Stimulated activated CD8-positive, alpha-beta memory T cell treated with anti-CD3 and anti-CD28 coated beads, Interleukin-2, amount 100 ng/mL, for 1 hour (primary cell): ENCODE measurements around the gene MRPL20.
"Not testable (repeated sequence)": the region's sequence is repeated elsewhere in the genome, so short reads cannot be mapped to it uniquely, and the experiment has no call there.

Experiments
- DNase-seq, 2 donors: peaks; one replicate each; pipeline ENCODE4 v3.0.0-alpha.2; 2020; ENCODE audit warnings: low read depth in 2 of 2

MRPL20 gene

DNA sequence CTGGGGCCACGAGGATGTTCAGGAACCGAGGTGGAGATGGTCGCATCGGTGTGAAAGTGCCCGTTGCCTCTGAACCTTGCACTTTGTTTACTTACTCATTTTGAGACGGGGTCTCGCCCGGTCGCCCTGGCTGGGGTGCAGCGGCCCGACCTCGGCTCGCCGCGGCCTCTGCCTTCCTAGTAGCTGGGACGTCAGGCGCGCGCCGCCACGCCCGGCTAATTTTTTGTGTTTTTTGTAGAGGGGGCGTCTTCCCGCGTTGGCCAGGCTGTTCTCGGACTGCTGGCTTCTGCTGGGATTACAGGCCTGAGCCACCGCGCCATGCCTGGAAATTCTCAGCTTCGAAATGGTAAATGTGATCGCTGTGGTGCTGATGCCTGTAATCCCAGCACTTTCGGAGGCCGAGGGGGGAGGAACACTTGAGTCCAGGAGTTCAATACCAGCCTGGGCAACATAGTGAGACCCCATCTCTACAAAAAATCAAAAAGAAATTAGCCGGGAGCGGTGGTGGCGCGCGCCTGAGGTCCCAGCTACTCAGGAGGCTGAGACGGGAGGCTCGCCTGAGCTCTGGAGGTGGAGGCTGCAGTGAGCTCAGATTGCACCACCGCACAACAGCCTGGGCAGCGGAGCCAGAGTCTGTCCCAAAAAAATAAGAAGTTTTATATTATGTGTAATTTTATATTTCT lies 684 bp upstream of the MRPL20 start:
- DNase-seq: no peak

DNA sequence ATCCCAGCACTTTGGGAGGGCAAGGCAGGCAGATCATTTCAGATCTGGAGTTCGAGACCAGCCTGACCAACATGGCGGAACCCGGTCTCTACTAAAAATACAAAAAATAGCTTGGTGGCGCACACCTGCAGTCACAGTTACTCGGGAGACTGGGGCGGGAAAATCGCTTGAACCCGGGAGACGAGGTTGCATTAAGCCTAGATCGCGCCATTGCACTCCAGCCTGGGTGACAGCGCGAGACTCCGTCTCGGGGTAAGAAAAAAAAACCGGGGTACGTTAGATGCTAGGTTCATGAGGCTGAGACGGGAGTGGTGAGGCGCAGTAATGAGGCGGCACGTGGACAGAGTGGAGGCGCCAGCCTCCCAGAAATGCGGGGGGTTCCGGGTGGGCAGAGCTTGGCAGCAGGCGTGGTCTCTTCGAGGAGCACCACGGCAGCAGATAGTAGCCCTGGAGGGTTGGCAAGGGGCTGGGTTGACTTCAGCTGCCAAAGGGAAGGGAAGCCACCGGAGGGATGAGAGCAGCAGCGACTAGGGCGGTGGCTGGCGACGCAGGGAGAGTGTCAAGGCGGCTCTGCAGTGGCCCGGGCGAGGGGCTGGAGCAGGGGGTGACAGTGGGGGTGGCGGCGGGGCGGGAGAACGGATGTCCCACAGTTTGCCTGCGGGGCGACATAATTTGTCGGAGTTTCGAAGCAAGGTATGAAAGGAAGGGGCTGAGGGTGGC lies 832 bp downstream of the MRPL20 start:
- DNase-seq: no peak

DNA sequence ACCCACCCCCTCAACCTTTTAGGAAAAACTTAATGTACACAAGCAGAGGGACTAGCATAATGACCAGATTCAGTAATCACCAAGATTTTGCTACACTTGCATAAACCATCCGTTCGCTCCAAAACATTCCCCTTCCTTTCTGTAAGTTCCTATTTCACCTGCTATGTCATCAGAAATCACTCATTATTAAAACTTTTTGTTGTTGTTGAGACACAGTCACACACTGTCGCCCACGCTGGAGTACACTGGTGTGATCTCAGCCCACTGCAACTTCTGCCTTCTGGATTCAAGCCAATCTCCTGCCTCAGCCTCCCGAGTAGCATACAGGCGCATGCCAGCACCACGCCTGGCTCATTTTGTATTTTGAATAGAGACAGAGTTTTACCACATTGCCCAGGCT lies 3.4 kb downstream of the MRPL20 start:
- DNase-seq: no peak

DNA sequence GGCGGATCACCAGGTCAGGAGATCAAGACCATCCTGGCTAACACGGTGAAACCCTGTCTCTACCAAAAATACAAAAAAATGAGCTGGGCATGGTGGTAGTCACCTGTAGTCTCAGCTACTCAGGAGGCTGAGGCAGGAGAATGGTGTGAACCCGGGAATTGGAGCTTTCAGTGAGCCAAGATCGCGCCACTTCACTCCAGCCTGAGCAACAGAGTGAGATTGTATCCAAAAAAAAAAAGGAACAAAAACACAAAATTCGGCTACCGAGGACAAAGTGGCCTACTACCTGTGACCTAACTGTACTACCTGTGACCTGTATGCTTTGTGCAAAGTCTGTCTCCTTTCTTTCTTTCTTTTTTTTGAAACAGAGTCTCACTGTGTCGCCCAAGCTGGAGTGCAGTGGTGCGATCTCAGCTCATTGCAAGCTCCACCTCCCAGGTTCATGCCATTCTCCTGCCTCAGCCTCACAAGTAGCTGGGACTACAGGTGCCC lies 4.1 kb downstream of the MRPL20 start:
- not testable (repeated sequence) for DNase-seq

DNA sequence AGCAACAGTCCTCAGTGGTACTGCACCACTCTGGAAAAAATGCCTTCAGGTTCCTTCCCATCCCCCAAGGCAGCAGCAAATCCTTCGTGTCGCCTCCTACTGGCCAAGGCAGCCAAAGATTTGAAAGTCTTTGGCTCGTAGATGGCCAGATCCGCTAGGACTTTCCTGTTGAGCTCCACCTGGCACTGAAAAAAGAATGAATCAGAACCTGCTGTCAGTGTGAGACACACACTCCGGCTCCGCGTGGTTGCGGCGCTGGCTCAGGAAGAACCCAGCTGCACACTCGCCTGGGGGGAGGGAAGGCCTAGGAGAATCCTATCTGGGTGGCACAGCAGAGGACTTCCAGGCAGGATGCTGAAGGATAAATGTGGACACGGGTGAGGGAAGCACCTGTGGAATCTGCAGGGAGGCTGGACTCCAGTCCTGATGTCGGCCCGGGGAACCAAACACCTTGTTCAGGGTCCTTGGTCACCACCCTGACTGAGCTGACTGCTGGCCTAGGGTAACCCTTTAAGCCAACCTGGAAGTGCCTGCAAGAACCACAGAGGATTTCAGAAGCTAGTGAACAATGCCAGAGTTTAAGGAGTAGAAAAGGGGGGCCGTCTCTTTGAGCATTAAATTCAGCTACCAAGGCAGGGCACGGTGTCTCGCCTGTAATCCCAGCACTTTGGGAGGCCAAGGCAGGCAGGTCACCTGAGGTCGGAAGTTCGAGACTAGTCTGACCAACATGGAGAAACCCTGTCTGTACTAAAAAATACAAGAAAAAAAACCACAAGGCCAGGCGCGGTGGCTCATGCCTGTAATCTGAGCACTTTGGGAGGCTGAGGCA lies 4.8 kb downstream of the MRPL20 start:
- DNase-seq: no peak

DNA sequence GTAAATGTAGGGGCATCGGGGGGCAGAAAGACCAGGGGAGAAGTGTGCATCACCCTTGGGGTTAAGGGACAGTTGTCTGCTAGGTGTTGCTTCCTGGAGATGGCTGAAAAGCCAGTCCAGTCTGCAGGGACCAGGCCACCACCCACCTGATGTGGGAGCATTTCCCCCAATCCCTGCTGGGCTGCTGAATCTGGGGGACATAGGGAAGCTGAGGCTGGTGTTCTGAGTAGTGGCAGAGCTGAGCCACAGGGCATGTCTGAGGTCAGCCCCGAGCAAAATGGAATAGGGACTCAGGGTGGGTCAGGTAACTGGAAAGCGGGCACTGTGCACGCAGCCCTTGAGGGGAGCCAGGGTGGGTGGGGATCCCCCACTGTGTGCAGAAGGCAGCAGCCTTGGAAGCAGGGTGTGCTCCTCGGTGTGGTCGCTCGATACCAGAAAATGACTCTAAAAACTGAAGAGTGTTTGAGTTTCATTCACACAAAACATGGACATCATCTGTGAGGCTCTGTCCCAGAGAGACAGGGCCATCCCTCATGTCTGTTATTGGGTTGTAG lies 5.6 kb downstream of the MRPL20 start:
- DNase-seq: no peak

DNA sequence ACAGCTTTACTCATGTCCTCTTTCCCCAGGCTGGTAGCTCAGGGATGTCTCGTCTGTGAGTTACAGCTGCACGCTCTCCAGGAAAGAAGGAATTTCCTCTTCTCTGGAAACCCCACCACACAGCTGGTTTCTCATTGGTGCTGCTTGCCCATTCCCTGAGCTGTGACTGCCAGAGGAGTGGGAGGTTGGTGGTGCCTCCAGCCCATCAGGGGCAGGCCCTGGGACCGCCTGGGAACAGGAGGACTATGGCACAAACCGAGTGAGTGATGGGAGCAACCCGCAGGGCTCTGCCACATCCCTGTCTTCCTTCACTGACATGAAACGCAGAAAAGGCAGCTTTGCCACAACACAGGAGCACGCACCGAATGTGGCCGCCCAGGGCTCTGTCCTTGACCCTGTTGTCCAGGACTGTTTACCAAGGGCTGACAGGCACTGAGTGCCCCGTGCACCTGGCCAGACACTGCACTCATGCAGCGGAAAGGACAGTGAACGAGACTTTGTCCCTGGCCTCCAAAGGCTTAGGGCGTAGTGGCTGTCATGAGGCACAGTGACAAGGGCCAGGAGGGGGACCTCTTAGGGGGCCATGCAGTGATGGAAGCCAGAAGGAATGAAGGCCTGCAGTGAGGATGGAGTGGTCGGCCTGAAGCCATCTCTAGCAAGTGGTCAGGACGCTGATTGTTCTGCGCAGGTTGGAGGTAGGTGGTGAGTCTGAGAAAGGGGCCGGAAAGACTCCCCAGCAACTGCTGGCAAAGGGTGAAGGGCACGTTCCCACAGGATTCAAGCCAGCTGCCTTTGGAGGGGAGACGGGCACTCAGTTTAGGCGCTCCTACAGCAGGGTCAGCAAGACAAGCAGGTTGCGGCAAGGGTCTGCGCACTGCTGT lies 6.3 kb downstream of the MRPL20 start:
- DNase-seq: no peak

DNA sequence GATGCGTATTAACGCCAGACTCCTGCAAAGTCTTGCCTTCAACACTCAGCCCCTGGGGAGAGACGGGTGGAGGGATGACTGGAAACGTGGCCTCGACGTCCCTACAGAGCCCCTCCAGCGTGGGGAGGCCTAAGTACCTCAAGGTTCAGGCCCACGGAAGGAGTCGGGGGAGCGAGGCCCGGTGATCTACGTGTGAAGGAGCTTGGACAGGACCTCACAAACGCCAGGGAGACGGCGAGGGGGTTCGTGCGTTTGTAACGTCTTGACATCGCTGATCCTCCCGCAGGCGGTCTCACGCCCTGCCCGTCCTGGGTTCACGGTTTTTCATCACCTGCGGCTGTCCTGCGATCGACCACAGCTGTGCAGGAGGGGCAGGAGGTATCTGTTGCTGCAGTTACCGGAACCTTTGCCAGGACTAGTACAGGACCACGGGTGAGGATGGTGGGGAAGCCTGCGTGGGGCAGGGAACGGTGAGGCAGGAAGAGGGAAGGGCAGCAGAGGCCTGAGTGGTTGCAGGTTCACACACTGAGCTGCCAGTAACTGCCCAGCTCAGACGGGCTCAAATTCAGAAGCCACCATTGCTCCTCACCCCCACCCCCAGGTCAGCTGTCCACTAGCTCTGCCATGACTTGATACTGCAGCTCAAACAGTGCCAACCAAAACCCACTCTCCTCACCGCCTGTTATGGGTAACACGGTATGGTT lies 7.1 kb downstream of the MRPL20 start:
- DNase-seq: no peak

DNA sequence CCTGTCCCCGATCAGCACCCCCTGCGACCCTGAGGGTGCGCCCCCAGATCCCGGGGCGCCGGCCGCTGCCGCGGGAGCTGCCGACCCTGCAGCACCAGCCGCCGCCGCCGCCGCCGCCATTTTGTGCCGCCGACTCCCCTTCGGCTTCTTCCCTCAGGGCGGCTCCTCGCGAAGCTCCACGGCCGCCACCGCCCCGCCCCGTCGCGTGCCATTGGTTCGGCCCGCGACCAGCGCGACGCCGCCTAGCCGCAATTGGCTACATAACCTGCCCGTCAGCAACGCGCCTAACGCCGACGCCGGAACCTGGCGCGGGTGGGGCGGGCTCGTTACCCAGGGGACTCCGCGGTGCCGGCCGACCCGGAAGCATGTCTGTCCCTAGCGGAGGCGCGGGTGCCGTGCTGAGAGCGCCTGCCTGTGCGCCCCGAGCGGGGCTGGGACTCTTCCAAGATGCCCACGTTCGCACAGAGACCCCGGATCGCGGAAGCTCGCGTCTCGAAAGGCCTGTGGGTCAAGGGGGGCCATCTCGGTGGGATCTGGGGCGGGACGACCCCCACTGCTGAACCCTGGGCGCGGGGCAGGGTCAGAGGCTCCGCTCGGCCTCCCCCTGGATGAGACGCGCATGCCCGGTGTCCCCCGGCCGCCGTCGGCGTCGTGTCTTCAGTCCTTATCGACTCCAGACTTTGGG lies 7.8 kb downstream of the MRPL20 start, which contains the start of gene CCNL2:
TSS of gene CCNL2 (minus strand) at position 149 of the 685 bp plus-strand sequence. CDS start at position 120, 29 bp downstream.
- peak; percentile 98 for DNase-seq

DNA sequence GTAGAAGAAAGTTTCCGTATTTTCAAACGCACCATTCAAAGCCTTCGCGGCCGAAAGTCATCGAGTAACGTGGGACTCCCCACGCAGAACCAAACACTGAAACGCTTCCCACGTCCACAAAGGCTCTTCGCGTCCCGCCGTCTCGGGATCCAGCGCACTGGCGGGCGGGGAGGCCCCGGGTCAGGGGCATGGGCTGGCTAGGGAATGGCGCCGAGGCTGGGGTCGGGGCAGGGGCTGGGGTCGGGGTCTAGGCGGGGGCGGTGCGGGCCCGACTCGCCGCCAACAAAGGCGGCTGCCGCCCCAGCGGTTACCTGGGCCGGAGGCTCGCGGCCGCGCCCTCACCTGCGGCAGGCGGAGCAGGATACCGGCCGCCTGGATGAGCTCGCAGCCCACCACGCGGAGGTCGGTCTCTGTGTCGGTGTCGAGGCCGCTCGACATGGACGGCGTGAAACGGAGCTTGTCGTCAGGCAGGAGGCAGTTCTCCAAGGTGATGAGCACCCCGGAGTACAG lies 8.4 kb downstream of the MRPL20 start:
- no peak for DNase-seq

DNA sequence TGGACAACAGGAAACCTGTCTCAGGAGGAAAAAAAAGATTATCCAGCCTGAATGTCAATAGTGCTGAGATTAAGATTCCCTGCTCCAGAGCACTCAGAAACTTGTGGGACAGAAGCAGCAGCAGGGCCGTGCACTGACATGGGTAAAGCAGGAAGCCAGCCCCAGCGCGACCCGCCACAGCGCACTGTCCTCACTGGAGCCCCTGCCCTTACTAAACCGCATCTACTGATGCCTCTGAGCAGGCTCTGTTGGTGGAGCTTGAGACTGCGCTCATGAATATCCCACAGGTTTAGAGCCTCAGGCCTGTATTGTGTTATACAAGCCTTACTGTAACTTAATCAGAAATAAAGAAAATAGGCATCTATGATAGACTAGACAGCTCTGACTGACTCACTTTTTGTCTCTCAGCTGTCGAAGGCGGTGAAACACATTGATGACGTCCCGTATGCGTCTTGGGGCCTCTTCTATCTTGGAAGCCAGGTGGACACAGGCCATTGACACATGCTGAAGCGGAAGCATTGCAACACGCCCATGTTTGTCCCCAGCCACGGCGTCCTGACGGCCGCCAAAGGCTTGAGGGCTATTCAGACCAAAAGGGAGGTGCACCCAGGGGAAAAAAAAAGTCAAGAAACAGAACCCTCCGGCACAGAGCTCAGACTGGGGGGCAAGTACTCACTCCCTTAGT lies 9.1 kb downstream of the MRPL20 start:
- no peak for DNase-seq

DNA sequence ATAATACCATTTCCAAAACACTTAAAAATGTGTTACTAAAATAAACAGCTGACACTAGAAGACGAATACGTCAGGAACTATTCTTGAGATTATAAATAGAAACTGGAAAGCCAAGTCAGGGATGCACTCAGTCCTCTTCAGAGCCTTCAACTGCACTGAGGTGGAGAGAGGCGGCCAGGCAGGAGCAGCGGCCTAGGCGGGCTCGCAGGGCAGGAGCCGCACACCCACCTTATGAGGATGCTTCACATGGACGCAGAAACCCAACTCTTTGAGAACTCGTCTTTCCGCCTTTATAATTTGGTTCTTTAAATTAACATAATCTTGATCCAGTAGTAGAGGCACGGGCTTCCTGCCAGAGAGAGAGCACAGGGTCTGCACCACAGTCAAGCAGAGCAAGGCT lies 11.9 kb downstream of the MRPL20 start:
- no peak for DNase-seq

DNA sequence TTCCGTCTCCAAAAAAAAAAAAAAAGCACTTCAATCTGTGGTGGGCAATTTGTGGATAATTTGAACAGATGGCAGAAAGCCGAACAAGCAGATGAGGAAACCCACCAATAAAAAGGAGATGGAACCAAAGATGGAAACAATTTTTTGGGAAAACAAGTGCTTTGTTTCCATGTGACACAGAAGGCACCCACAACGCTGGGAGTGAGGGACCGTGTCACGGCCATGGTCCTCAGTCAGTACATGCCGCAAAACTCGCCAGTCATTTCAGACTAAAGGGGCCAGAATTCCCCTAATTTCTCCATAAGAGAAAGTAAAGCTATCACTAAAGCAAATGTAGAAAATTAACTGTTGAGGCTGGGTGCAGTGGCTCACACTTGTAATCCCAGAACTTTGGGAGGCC lies 13.0 kb downstream of the MRPL20 start:
- DNase-seq: no peak

DNA sequence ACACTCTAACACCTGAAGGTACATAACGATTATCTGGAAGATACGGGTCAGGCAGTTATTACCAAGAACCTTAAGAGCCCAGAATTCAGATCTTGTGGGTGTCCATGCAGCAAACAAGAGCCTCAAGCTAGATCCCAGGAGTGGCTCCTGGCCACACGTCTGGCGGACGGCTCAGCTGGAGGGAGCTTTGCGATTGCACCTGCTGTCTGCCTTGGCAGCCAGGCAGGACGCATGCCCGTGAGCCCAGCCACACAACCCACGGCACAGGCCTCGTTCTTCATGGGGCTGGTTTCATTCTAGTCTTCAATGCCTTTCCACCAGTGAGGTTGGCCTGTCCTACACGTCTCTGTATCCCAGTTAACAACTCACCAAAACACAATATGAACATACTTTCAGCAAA lies 13.7 kb downstream of the MRPL20 start:
- DNase-seq: no peak

DNA sequence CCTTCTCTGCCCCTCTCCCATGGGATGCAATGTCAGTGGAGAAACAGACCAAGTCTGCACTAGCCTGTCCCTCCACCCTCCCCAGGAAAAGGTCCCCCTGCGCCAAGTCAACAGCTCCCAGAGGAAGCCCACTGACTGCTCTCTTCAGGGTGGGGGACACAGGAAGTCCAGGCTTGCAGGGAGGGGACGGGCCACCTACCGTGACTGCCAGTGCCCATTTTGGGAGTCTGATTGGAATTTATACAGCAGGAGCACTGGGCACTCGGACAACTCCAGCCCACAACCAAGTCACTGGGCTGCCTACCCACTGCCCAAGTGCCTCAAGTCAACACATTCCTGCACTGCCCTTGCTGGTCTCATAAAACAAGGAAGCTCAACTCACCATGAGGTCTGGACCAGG lies 14.1 kb downstream of the MRPL20 start:
- DNase-seq: no peak

DNA sequence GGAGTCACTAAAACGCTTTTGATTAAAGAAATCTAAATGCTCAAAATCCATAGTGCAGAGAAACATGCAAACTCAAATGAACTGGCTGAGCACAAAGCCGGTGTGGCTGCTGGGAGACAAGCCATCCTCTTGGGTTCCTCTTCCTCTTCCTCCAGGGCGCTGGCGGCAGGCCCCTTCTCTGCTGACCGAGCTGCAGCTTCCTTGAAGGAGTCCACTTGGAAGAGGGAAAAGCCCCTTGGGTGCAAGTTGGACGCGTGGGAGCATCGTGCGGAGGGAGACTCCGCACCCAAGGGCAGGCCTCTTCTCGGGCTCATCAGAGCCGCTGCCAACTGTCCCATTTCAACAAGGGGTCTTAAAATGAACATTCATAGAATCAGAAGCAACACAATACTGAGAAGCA lies 15.9 kb downstream of the MRPL20 start:
- no peak for DNase-seq

DNA sequence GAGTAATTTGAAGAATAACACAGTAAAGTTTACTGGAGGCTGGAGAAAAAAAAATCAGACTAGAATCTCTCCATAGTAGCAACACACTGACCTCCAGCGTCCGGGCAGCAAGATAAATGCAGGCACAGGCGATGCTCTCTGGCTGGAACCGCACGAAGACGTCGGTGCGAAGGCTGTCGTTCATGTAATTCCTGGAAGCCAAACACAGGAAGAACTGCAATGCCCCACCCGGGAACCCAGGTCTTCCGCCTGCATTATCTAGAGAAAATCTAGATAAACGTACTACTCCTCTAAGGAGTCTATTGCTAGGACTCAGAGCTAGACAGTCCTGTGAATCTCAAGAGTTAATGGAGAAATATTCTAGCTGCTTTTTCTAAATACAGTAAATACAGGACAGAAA lies 16.4 kb downstream of the MRPL20 start:
- DNase-seq: no peak

DNA sequence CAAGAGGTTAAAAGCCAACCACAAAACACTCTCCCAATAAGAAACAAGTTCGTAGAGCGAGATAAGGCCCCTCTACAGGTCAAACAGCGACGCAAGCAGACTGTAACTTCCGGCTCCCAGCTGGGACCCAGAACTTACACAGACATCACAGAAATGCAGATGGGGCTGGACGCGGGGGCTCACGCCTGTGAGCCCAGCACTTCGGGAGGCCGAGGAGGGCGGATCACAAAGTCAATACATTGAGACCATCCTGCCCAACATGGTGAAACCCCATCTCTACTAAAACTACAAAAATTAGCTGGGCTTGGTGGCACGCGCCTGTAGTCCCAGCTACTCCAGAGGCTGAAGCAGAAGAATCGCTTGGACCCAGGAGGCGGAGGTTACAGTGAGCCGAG lies 19.0 kb downstream of the MRPL20 start:
- no peak for DNase-seq
